ENCODE measurements around the gene GFER. TPM values are rescaled to one million over a fixed set of nuclear protein-coding genes. Genes with fewer than 3 reads are reported as not detected.

GFER gene
- total and polyA plus RNA-seq, 10 of the 15 experiments (the other 5 are each of a cell fraction or from before 2014, with no cell fraction given) = 2.4 to 57.7 (median 31.3) TPM

DNA sequence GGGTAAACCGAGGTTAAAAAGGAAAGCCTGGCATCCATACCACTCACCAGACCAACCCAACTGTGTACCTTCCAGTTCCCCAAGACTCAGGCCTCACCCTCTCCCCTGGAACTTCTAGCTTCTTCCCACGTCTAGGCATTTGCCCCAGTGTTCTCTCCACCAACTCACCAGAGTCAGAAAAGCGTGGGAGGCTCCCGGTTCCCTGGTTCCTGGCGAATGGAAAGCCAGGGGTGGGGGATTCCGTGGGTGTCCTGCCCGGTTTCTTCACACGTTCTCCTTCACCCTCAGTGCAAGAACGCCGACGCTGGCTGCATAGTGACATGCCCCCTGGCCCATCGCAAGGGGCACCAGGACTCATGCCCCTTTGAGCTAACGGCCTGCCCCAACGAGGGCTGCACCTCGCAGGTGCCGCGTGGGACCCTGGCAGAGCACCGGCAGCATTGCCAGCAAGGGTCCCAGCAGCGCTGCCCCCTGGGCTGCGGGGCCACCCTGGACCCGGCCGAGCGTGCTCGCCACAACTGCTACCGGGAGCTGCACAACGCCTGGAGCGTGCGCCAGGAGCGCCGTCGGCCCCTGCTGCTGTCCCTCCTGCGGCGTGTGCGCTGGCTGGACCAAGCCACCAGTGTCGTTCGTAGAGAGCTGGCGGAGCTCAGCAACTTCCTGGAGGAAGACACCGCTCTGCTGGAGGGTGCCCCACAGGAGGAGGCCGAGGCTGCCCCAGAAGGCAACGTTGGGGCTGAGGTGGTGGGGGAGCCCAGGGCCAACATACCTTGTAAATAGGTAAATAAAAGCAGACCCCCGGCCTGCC, 15.6 kb upstream of the GFER start:
- ATAC-seq (no peak), FAIRE-seq (no peak), DNase-seq (ENCODE audit: low read depth, low spot score) (no peak)
- TF ChIP-seq ZNF687 (IDR thresholded peaks at IDR 0.05) (no peak), MYB (IDR thresholded peaks at IDR 0.05; ENCODE audit: borderline replicate concordance, low read depth, low read length) (no peak), POLR2AphosphoS2 (IDR thresholded peaks at IDR 0.05; ENCODE audit: low read depth, low read length) (no peak), SMAD5 (IDR thresholded peaks at IDR 0.05; ENCODE audit: low read depth) (no peak), RB1 (IDR thresholded peaks at IDR 0.05; ENCODE audit: borderline replicate concordance) (no peak), SMAD1 (IDR thresholded peaks at IDR 0.05; ENCODE audit: low read depth, partially characterized antibody) (no peak), ZZZ3 (IDR thresholded peaks at IDR 0.05; ENCODE audit: control insufficient read depth, insufficient read length, low read depth) (no peak), CREM (IDR thresholded peaks at IDR 0.05; ENCODE audit: low read depth) (no peak), RCOR1 (conservative IDR thresholded peaks at IDR 0.05; ENCODE audit: low read depth, low read length) (no peak), SIX5 (IDR thresholded peaks at IDR 0.05; ENCODE audit: low read depth, low read length, severe bottlenecking) (no peak), BACH1 (IDR thresholded peaks at IDR 0.05; ENCODE audit: borderline replicate concordance) (no peak)
- TF ChIP-seq, protein P1, sequence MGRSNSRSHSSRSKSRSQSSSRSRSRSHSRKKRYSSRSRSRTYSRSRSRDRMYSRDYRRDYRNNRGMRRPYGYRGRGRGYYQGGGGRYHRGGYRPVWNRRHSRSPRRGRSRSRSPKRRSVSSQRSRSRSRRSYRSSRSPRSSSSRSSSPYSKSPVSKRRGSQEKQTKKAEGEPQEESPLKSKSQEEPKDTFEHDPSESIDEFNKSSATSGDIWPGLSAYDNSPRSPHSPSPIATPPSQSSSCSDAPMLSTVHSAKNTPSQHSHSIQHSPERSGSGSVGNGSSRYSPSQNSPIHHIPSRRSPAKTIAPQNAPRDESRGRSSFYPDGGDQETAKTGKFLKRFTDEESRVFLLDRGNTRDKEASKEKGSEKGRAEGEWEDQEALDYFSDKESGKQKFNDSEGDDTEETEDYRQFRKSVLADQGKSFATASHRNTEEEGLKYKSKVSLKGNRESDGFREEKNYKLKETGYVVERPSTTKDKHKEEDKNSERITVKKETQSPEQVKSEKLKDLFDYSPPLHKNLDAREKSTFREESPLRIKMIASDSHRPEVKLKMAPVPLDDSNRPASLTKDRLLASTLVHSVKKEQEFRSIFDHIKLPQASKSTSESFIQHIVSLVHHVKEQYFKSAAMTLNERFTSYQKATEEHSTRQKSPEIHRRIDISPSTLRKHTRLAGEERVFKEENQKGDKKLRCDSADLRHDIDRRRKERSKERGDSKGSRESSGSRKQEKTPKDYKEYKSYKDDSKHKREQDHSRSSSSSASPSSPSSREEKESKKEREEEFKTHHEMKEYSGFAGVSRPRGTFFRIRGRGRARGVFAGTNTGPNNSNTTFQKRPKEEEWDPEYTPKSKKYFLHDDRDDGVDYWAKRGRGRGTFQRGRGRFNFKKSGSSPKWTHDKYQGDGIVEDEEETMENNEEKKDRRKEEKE (IDR thresholded peaks at IDR 0.05) = no peak
- H3K27ac ChIP-seq (ENCODE audit: control insufficient read depth, insufficient read depth) = no peak overlapping the region
- ChIA-PET SMC1A (ENCODE audit: uncharacterized antibody, unreplicated experiment) (no interaction called here), POLR2A (interaction anchor here (0.6 kb wide), 1 partner anchor 20 kb away, joined by 3 read pairs; no protein-coding TSS in a partner anchor), RAD21 (ENCODE audit: unreplicated experiment) (no interaction called here), CTCF (no interaction called here)
- 91% methylated on average over 41 of the region's 41 CpGs for WGBS (ENCODE audit: insufficient coverage, insufficient replicate concordance, low lambda C conversion rate, missing lambda C conversion rate)
- in situ Hi-C loops (cut with MboI) = no loop called here
- BruUV-seq (replicated peaks) = no TSS peak
- peaks cover 3% of the 10 kb centered on the region; the same call in 1 of the 2 replicates for H4K20me1 ChIP-seq (ENCODE audit: control insufficient read depth, insufficient read depth)
- H3K9ac ChIP-seq (ENCODE audit: control insufficient read depth, insufficient read depth, low read length) = no peak overlapping the region
- H3K4me3 ChIP-seq = no peak overlapping the region
- intact Hi-C loops (cut with micrococcal nuclease; ENCODE audit: unreplicated experiment) = no loop called here
- no peaks in the 10 kb centered on the region for H3K9me3 ChIP-seq (replicated peaks; ENCODE audit: control insufficient read depth, insufficient read depth, low read length)
- H3K79me2 ChIP-seq (ENCODE audit: control insufficient read depth, insufficient read depth, low read length) = peaks cover 51% of the 10 kb centered on the region
- H3K4me1 ChIP-seq (ENCODE audit: control insufficient read depth, insufficient read depth, low read length) = peaks cover 10% of the 10 kb centered on the region
- H3K36me3 ChIP-seq (ENCODE audit: control insufficient read depth in 2 of 2, insufficient read depth in 2 of 2, low read length in 1 of 2) = peaks cover 0 to 6% of the 10 kb centered on the region in 2 experiments; a peak in 3 of 4 replicates
- H2AFZ ChIP-seq (ENCODE audit: control insufficient read depth, low read depth, low read length) = no peak overlapping the region
- H3K27me3 ChIP-seq (replicated peaks in 1 of 2; ENCODE audit: control insufficient read depth in 2 of 2, insufficient read depth in 2 of 2, low read length in 1 of 2) = no peaks in the 10 kb centered on the region
- H3K4me2 ChIP-seq (ENCODE audit: control insufficient read depth, insufficient read depth) = no peak overlapping the region
